Mammary epithelial cell (primary cell): ENCODE data around the gene MKRN3.

Source experiments
- CTCF ChIP-seq, 2 donors: IDR thresholded peaks in 1 of 2; conservative IDR thresholded peaks in 1 of 2; 2 replicates each; pipeline ENCODE4 v1.5.1; 2011 to 2012; ENCODE audit warnings: inconsistent platforms in 2 of 2, low read length in 2 of 2, mild to moderate bottlenecking in 2 of 2, control low read depth in 1 of 2, low read depth in 1 of 2; ENCODE audit not compliant: insufficient read depth in 1 of 2; ENCODE audit errors: extremely low read depth in 1 of 2
- EZH2 ChIP-seq: IDR thresholded peaks from 2 replicates; pipeline ENCODE4 v1.6.1; 2012; ENCODE audit warnings: low read length, inconsistent platforms, borderline replicate concordance

- TF ChIP-seq CTCF (conservative IDR thresholded peaks at IDR 0.05 in 1 of 2, IDR thresholded peaks at IDR 0.05 in 1 of 2; ENCODE audit: extremely low read depth in 1 of 2, insufficient read depth in 1 of 2, low read depth in 1 of 2, low read length in 2 of 2), result no peak
- no peak for TF ChIP-seq EZH2
These were observed 1.2 kb downstream of the MKRN3 start for GRCh38 chr15:23566651-23567050.
